Sigmoid colon (tissue), 7 donors: ENCODE data around the gene COL23A1. TPM values are rescaled to one million over a fixed set of nuclear protein-coding genes. Genes with fewer than 3 reads are reported as not detected.

ENCODE experiments used
- DNase-seq: peaks from one replicate; pipeline ENCODE4 v3.0.0-alpha.2; 2019
- H3K27ac ChIP-seq, 4 donors: fragments of 200-600 bp; sonication (generic); one replicate each; pipeline ENCODE4 v1.5.1; 2016 to 2019; ENCODE audit warnings: mild to moderate bottlenecking in 1 of 4
- H3K27me3 ChIP-seq, 3 donors: fragments of 200-600 bp; sonication (generic); one replicate each; pipeline ENCODE4 v1.5.1; 2019; ENCODE audit warnings: mild to moderate bottlenecking in 1 of 3
- H3K36me3 ChIP-seq, 4 donors: fragments of 200-600 bp; sonication (generic); one replicate each; pipeline ENCODE4 v1.5.1; 2016 to 2019
- H3K4me1 ChIP-seq, 4 donors: fragments of 200-600 bp; sonication (generic); one replicate each; pipeline ENCODE4 v1.5.1; 2017 to 2019
- H3K4me3 ChIP-seq, 4 donors: fragments of 200-600 bp; sonication (generic); one replicate each; pipeline ENCODE4 v1.5.1; 2017 to 2019; ENCODE audit warnings: mild to moderate bottlenecking in 2 of 4, moderate library complexity in 1 of 4
- H3K9me3 ChIP-seq, 4 donors: fragments of 200-600 bp in 3 of 4; sonication (generic) in 3 of 4; one replicate each; pipeline versions ENCODE4 v1.5.1 to v1.6.1; 2013 to 2019
- EP300 ChIP-seq, 4 donors: sonication (generic); formaldehyde crosslinking; IDR thresholded peaks; one replicate each; pipeline ENCODE4 v1.6.1; 2017; ENCODE audit warnings: antibody characterized with exemption in 4 of 4
- POLR2A ChIP-seq, 2 donors: fragments of 450-650 bp; IDR thresholded peaks; one replicate each; pipeline ENCODE4 v1.6.1; 2016; ENCODE audit warnings: antibody characterized with exemption in 2 of 2, mild to moderate bottlenecking in 2 of 2, moderate library complexity in 2 of 2
- POLR2AphosphoS5 ChIP-seq, 4 donors: sonication (generic); formaldehyde crosslinking; IDR thresholded peaks; one replicate each; pipeline ENCODE4 v1.6.1; 2017; ENCODE audit warnings: antibody characterized with exemption in 4 of 4
- WGBS, 2 donors: extraction: QIAGEN DNeasy Blood & Tissue Kit; methylation state at CpG; one replicate each; pipeline ENCODE4 v1.1.7; 2013; 5-methylcytosine and 5-hydroxymethylcytosine counted together
- intact Hi-C: fragments of 100-400 bp; cut with DNase I; formaldehyde crosslinking; loops from one replicate; pipeline ENCODE4 v1.15.1; 2023
- polyA plus RNA-seq, 3 donors: library from polyadenylated mRNA; stranded (reverse); fragments of 200-250 nt; gene quantifications; one replicate each; pipeline ENCODE4 v1.2.3, GENCODE V29; 2013
- total RNA-seq, 4 donors: library from RNA; depleted of rRNA; stranded (reverse); fragments of >200 nt; gene quantifications; one replicate each; pipeline ENCODE4 v1.1.0, GENCODE V29; 2016
- TF ChIP-seq, protein P1 (sequence below), 4 experiments: fragments of 450-650 bp in 3 of 4; fragments of 200-600 bp in 1 of 4; IDR thresholded peaks; one replicate each; pipeline ENCODE4 v1.5.1; 2016 to 2019; ENCODE audit warnings: antibody characterized with exemption in 4 of 4, mild to moderate bottlenecking in 3 of 4, moderate library complexity in 2 of 4
- donor health status: healthy with polysubstance abuse.
- donor health status: Bipolar disorder and iron deficiency.
- donor health status: healthy.

COL23A1 gene
- total and polyA plus RNA-seq, 7 donors, result 0.28 to 1.2 (median 0.57) TPM; not detected in 1

DNA sequence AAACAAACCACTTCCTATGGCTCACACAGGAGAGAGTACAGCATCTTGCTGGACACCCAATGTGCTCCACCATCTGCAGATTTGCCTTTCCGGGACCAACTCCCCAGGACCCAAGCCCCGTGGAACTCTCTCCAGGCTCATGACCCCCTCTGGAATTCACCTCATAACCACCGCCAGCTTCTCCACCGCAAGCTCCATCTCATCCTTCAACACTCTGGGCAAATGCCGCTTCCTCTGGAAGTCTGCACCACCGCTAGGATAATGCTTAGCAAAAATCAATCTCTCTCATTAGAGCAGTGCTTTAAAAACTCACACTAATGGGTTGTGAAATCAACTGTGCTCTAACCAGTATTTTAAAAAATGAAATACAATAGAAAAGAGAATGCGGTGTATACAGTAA is 150.0 kb downstream of the COL23A1 start:
- peak; percentile 26 for DNase-seq
- no peaks in the 10 kb centered on the region for H3K4me1 ChIP-seq
- H3K9me3 ChIP-seq, result no peaks in the 10 kb centered on the region
- no peak for TF ChIP-seq POLR2A (IDR thresholded peaks at IDR 0.05)
- no peak for TF ChIP-seq POLR2AphosphoS5 (IDR thresholded peaks at IDR 0.05)
- TF ChIP-seq, protein P1, sequence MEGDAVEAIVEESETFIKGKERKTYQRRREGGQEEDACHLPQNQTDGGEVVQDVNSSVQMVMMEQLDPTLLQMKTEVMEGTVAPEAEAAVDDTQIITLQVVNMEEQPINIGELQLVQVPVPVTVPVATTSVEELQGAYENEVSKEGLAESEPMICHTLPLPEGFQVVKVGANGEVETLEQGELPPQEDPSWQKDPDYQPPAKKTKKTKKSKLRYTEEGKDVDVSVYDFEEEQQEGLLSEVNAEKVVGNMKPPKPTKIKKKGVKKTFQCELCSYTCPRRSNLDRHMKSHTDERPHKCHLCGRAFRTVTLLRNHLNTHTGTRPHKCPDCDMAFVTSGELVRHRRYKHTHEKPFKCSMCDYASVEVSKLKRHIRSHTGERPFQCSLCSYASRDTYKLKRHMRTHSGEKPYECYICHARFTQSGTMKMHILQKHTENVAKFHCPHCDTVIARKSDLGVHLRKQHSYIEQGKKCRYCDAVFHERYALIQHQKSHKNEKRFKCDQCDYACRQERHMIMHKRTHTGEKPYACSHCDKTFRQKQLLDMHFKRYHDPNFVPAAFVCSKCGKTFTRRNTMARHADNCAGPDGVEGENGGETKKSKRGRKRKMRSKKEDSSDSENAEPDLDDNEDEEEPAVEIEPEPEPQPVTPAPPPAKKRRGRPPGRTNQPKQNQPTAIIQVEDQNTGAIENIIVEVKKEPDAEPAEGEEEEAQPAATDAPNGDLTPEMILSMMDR (IDR thresholded peaks at IDR 0.05), result no peak
- TF ChIP-seq EP300 (IDR thresholded peaks at IDR 0.05), result no peak
- 91 to 92% methylated on average over 7 of the region's 7 CpGs for WGBS, 2 donors
- no peaks in the 10 kb centered on the region for H3K36me3 ChIP-seq
- no peak overlapping the region for H3K27ac ChIP-seq
- peaks cover 0 to 12% (median 0%) of the 10 kb centered on the region in 3 donors for H3K27me3 ChIP-seq
- H3K4me3 ChIP-seq, result no peak overlapping the region
- intact Hi-C loops, result no loop called here

DNA sequence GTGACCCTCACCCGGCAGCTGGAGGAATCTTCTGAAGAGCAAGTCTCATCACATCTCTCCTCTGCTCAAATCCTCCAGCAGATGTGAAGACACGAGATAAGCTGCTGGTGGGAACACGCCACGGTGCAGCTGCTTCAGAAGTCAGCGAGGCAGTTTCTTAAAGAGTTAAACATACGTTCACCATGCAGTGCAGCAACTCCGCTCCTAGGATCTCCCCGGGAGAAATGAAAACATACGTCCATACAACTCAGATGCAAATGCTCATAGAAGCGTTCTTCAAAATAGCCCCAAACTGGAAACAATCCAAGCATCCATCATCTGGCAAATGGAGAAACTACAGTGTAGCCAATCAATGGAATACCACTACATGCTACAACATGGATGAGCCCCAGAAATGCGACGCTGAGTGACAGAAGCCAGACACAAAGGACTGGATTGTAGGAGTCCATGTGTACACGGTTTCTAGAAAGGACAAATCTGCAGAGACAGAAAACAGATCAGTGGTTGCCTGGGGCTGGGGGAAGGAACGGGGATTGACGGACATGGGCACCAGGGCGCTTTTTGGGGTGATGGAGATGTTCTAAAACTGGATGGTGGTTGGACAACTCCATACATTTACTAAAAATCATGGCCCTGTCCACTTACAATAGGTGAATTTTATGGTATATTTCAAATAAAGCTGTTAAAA is 150.6 kb downstream of the COL23A1 start:
- intact Hi-C loops, result no loop called here

DNA sequence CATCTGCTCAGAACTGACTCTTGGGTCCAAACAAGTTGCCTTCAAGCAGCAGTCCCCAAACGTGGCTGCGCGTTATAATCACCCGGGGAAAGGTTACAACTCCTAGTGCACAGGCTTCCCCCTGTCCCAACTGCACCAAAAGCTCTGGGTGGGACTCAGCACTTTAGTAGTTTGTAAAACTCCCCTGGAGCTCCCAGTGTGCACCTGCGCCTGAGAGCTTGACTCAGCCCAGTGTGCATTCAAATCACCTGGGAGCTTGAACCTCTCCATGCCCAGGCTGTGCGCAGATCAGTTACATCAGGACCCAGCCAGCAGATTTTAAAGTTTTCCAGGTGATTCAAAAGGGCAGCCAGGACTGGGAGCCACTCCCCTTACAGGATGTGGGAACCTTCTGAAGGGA is 151.4 kb downstream of the COL23A1 start:
- TF ChIP-seq, protein P1 (IDR thresholded peaks at IDR 0.05), result no peak
- no peak for TF ChIP-seq POLR2A (IDR thresholded peaks at IDR 0.05)
- no peak for TF ChIP-seq EP300 (IDR thresholded peaks at IDR 0.05)
- TF ChIP-seq POLR2AphosphoS5 (IDR thresholded peaks at IDR 0.05), result no peak
- WGBS, 2 donors, result 82 to 83% methylated on average over 6 of the region's 6 CpGs
- Histone ChIP-seq H3K4me3 (no peak overlapping the region), H3K4me1 (no peaks in the 10 kb centered on the region), H3K27ac (no peak overlapping the region), H3K9me3 (no peaks in the 10 kb centered on the region), H3K36me3 (no peaks in the 10 kb centered on the region), H3K27me3 (peaks cover 0 to 21% (median 0%) of the 10 kb centered on the region in 3 donors)
- DNase-seq, result peak; percentile 53
- intact Hi-C loops, result no loop called here

More for the DNA sequence above, 150.6 kb downstream of the COL23A1 start:
- WGBS, 2 donors, result 71 to 79% methylated on average over 16 of the region's 16 CpGs
- no peaks in the 10 kb centered on the region for H3K4me1 ChIP-seq
- TF ChIP-seq POLR2AphosphoS5 (IDR thresholded peaks at IDR 0.05) (no peak), EP300 (IDR thresholded peaks at IDR 0.05) (no peak), POLR2A (IDR thresholded peaks at IDR 0.05) (no peak)
- TF ChIP-seq, protein P1 (IDR thresholded peaks at IDR 0.05), result no peak
- peaks cover 0 to 15% (median 0%) of the 10 kb centered on the region in 3 donors for H3K27me3 ChIP-seq
- DNase-seq, result peak; percentile 43
- no peaks in the 10 kb centered on the region for H3K36me3 ChIP-seq
- H3K27ac ChIP-seq, result no peak overlapping the region
- no peak overlapping the region for H3K4me3 ChIP-seq
- no peaks in the 10 kb centered on the region for H3K9me3 ChIP-seq

DNA sequence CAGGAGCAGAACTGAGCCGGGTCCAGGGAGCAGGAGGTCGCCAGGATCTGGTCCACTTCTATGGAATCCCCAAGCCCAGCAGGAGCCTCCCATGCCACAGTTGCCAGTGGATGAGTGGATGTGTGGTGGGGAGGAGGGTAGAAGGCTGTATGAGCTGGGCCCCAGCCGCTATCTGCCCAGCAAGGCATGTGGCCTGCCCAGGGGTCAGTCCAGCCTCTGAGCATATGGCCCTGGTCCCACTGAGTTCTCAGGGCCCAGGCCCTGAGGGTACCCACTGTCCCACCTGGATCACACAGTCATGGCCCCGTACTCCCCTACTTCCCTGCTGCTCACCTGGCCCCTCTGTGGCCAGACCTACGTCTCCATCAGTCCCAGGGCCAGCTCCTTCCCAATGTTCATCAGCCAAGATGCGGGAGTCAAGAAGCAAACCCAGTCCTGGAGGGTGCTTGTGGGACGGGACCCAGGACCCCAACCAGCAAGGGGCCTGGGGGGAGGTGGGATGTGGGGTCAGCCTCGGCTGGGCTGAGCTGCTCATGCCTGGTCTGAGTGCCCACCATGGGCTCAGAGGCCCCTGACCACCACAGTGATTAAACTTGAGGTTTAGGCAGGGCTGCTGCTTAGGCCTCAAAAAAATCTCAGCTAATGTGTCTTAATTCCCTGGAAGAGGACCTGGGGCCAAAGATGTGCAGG is 152.7 kb downstream of the COL23A1 start:
- no peak overlapping the region for H3K27ac ChIP-seq
- WGBS, 2 donors, result 68 to 88% methylated on average over 8 of the region's 8 CpGs
- TF ChIP-seq EP300 (IDR thresholded peaks at IDR 0.05), result no peak
- TF ChIP-seq POLR2A (IDR thresholded peaks at IDR 0.05), result no peak
- TF ChIP-seq, protein P1 (IDR thresholded peaks at IDR 0.05), result no peak
- TF ChIP-seq POLR2AphosphoS5 (IDR thresholded peaks at IDR 0.05), result no peak
- intact Hi-C loops, result no loop called here
- no peaks in the 10 kb centered on the region for H3K4me1 ChIP-seq
- H3K36me3 ChIP-seq, result no peaks in the 10 kb centered on the region
- H3K9me3 ChIP-seq, result no peaks in the 10 kb centered on the region
- H3K27me3 ChIP-seq, result peaks cover 0 to 21% (median 0%) of the 10 kb centered on the region in 3 donors
- no peak overlapping the region for H3K4me3 ChIP-seq
- DNase-seq, result no peak
